Measurements from ENCODE around the gene OR2K2. TPM values are rescaled to one million over a fixed set of nuclear protein-coding genes. Genes with fewer than 3 reads are reported as not detected.
"Not testable (repeated sequence)": the region's sequence is repeated elsewhere in the genome, so short reads cannot be mapped to it uniquely, and the experiment has no call there.

Gene OR2K2
- total RNA-seq, 1 donor from 2014 or later, result not detected

DNA sequence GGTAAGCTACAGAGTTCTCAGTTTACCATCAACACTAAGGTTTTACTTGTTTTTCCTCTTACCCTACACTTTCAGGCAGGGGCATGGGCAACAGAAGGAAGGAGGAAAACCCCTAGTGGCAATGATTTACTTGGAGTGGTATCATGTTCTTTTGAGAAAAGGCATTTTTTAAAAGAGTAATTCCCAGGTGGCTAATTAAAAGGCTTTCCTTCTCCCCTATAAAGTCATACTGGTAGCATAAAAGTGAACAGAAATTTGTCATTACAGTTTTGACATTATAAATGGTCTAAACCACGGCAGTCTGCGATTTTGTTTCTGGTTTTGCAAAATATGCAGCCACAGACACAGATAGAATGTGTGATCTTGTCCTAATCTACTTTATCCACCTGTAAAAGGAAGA, 30.9 kb upstream of the OR2K2 start:
- no peak overlapping the region for H3K4me3 ChIP-seq (ENCODE audit: low read depth, low read length)
- TF ChIP-seq, protein P1, sequence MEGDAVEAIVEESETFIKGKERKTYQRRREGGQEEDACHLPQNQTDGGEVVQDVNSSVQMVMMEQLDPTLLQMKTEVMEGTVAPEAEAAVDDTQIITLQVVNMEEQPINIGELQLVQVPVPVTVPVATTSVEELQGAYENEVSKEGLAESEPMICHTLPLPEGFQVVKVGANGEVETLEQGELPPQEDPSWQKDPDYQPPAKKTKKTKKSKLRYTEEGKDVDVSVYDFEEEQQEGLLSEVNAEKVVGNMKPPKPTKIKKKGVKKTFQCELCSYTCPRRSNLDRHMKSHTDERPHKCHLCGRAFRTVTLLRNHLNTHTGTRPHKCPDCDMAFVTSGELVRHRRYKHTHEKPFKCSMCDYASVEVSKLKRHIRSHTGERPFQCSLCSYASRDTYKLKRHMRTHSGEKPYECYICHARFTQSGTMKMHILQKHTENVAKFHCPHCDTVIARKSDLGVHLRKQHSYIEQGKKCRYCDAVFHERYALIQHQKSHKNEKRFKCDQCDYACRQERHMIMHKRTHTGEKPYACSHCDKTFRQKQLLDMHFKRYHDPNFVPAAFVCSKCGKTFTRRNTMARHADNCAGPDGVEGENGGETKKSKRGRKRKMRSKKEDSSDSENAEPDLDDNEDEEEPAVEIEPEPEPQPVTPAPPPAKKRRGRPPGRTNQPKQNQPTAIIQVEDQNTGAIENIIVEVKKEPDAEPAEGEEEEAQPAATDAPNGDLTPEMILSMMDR (conservative IDR thresholded peaks at IDR 0.05; ENCODE audit: low read depth, low read length), result no peak
- DNase-seq (ENCODE audit: low read depth), result no peak

DNA sequence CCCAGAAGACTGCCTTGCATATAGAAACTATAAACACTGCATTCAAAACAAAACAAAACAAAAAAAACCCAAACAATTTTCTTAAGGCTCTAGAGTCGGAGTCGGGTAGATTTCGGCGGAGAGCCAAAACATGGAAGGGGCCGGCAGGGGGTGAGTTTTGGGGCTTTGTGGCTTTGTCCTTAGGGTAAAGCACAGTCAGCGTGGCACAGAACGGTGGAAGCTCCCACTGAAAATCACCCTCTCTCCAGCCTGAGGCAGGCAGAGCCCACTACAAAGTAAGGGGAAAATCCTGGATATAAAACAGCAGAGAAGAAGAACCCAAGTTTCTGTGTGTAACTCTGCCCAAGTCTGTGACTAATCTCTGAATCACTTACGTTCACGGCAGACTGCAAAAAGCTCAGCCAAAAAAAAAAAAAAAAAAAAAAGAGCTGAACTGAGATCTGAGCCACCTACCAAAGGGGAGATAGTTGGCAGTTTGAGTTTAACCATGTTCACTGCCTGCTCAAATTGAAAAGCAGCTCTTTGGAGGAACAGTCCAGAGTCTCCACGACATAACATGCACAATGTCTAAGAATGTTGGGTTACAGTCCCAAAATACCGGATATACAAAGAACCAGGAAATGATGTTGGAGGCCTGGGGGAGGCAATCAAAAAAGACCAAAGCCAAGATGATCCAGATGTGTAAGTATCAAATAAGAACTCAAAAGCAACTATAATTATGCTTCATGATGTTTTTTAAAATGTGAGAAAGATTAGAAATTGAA, 26.6 kb upstream of the OR2K2 start:
- TF ChIP-seq, protein P1 (conservative IDR thresholded peaks at IDR 0.05; ENCODE audit: low read depth, low read length), result no peak
- peak; percentile 56 for DNase-seq (ENCODE audit: low read depth)
- H3K4me3 ChIP-seq (ENCODE audit: low read depth, low read length), result no peak overlapping the region

DNA sequence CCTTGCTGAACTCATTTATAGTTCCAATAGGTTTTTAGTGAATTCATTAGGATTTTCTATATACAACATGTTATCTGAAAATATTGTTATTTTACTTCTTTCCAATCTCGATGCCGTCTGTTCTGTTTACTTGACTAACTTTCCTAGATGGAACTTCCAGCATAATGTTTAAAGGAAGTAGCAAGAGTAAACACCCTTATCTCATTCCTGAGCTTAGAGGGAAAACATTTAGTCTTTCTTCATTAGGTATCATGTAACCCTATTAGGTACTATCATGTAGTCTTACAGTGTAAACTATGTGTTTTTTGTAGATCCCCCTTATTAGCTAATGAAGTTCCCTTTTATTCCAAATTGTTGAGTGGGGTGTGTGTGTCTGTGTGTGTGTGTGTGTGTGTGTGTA, 22.5 kb upstream of the OR2K2 start:
- TF ChIP-seq, protein P1 (conservative IDR thresholded peaks at IDR 0.05; ENCODE audit: low read depth, low read length), result no peak
- no peak overlapping the region for H3K4me3 ChIP-seq (ENCODE audit: low read depth, low read length)
- no peak for DNase-seq (ENCODE audit: low read depth)

DNA sequence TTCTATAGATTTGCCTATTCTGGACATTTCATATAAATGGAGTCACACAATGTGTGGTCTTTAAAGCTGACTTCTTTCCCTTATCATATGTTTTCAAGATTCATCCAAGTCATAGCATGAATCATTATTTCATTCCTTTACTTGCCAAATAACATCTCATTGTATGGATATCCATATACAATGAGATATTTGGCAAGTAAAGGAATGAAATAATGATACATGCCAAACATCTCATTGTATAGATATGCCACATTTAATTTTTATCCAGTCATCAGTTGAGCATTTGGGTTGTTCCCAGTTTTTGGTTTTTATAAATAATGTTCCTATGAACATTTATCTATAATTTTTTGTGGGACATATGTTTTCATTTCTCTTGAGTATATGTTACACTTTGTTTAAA, 20.5 kb upstream of the OR2K2 start:
- DNase-seq (ENCODE audit: low read depth), result no peak

DNA sequence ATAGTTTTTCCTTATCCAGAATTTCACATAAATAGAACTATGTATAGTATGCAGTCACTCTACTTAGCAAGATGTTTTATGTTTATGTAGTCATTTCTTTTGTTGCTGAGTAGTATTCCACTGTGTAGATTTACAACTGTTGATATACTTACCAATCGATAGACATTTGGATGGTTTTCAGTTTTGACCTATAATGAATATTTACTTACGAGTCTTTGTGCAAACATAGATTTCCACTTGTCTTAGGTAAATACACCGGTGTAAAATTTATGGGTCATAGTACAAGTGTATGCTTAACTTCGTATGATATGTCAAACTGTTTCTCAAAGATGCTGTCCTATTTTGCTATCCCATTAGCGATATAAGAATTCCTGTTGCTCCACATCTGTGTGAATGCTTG, 19.7 kb upstream of the OR2K2 start:
- TF ChIP-seq, protein P1 (conservative IDR thresholded peaks at IDR 0.05; ENCODE audit: low read depth, low read length), result no peak
- DNase-seq (ENCODE audit: low read depth), result no peak
- no peak overlapping the region for H3K4me3 ChIP-seq (ENCODE audit: low read depth, low read length)

More for the DNA sequence above, 20.5 kb upstream of the OR2K2 start:
- no peak overlapping the region for H3K4me3 ChIP-seq (ENCODE audit: low read depth, low read length)
- TF ChIP-seq, protein P1 (conservative IDR thresholded peaks at IDR 0.05; ENCODE audit: low read depth, low read length), result no peak

DNA sequence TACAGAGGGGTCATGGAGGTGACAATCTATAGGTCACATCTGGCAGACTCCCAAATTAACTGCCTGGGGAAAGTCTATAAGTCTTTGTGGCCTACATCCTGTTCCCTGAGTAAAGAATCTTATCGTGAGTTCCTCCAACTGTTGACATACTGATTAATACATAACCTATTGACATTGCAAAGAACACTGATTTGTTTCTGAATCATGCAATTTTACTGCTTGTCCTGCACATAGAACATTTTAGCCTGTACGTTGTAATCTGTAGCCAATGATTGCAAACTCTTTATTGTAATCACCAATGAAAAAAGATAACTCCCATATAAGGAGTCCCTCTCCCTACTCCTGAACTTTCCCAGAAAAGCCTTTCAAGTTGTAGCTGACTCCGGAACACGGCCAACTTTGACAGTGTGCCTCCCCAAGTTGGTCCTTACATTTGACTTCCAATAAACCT, 18.8 kb upstream of the OR2K2 start:
- TF ChIP-seq, protein P1 (conservative IDR thresholded peaks at IDR 0.05; ENCODE audit: low read depth, low read length), result no peak
- DNase-seq (ENCODE audit: low read depth), result peak; percentile 32
- no peak overlapping the region for H3K4me3 ChIP-seq (ENCODE audit: low read depth, low read length)

DNA sequence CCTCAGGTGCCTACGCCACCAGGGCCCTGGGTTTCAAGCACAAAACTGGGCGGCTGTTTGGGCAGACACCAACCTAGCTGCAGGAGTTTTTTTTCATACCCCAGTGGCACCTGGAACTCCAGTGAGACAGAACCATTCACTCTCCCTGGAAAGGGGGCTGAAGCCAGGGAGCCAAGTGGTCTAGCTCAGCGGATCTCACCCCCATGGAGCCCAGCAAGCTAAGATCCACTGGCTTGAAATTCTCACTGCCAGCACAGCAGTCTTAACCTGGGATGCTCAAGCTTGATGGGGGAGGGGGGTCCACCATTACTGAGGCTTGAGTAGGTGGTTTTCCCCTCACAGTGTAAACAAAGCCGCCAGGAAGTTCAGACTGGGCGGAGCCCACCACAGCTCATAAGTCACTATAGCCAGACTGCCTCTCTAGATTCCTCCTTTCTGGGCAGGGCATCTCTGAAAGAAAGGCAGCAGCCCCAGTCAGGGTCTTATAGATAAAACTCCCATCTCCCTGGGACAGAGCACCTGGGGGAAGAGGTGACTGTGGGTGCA, 4.4 kb upstream of the OR2K2 start:
- not testable (repeated sequence) for H3K4me3 ChIP-seq (ENCODE audit: low read depth, low read length); DNase-seq (ENCODE audit: low read depth)

All from epithelial cell of proximal tubule (primary cell).